Fibroblast of mammary gland (primary cell): ENCODE results near the gene ZBTB49.

ENCODE experiments used
- DNase-seq: peaks from one replicate; pipeline ENCODE4 v3.0.0-alpha.2; 2010; ENCODE audit warnings: low read depth
- H3K4me3 ChIP-seq: 2 replicates; pipeline ENCODE4 v1.5.1; 2011; ENCODE audit warnings: low read depth, mild to moderate bottlenecking, low read length, moderate library complexity; ENCODE audit not compliant: control insufficient read depth
- TF ChIP-seq, protein P1 (sequence below): conservative IDR thresholded peaks from 2 replicates; pipeline ENCODE4 v1.5.1; 2011; ENCODE audit warnings: low read depth, low read length, inconsistent platforms; ENCODE audit not compliant: control insufficient read depth, insufficient read depth

Gene ZBTB49

GRCh38 chr4:4362991-4363697 is 73.1 kb downstream of the ZBTB49 start:
- TF ChIP-seq, protein P1, sequence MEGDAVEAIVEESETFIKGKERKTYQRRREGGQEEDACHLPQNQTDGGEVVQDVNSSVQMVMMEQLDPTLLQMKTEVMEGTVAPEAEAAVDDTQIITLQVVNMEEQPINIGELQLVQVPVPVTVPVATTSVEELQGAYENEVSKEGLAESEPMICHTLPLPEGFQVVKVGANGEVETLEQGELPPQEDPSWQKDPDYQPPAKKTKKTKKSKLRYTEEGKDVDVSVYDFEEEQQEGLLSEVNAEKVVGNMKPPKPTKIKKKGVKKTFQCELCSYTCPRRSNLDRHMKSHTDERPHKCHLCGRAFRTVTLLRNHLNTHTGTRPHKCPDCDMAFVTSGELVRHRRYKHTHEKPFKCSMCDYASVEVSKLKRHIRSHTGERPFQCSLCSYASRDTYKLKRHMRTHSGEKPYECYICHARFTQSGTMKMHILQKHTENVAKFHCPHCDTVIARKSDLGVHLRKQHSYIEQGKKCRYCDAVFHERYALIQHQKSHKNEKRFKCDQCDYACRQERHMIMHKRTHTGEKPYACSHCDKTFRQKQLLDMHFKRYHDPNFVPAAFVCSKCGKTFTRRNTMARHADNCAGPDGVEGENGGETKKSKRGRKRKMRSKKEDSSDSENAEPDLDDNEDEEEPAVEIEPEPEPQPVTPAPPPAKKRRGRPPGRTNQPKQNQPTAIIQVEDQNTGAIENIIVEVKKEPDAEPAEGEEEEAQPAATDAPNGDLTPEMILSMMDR = no peak
- no peak overlapping the region for H3K4me3 ChIP-seq
- no peak for DNase-seq

GRCh38 chr4:4364061-4364460 is 74.0 kb downstream of the ZBTB49 start:
- no peak overlapping the region for H3K4me3 ChIP-seq
- no peak for DNase-seq
- TF ChIP-seq, protein P1 = no peak

GRCh38 chr4:4364486-4365208 is 74.6 kb downstream of the ZBTB49 start:
- H3K4me3 ChIP-seq = no peak overlapping the region
- DNase-seq = no peak
- TF ChIP-seq, protein P1 = no peak

- TF ChIP-seq, protein P1 = no peak
- no peak for DNase-seq
- H3K4me3 ChIP-seq = no peak overlapping the region
Observed at GRCh38 chr4:4368809-4369580, 78.9 kb downstream of the ZBTB49 start.
